Measurements from ENCODE around the gene RNPS1.

RNPS1 gene

GRCh38 chr16:2286550-2286949, 18.6 kb upstream of the RNPS1 start:
- TF ChIP-seq CTCF (IDR thresholded peaks at IDR 0.05; ENCODE audit: low read depth, low read length), result no peak
- DNase-seq (ENCODE audit: extremely low read depth, low read depth), result no peak

- DNase-seq (ENCODE audit: extremely low read depth, low read depth), result no peak
- TF ChIP-seq CTCF (IDR thresholded peaks at IDR 0.05; ENCODE audit: low read depth, low read length), result no peak
Observed at GRCh38 chr16:2285731-2286191, 17.8 kb upstream of the RNPS1 start.

GRCh38 chr16:2284797-2285576, 17.1 kb upstream of the RNPS1 start:
- TF ChIP-seq CTCF (IDR thresholded peaks at IDR 0.05; ENCODE audit: low read depth, low read length), result no peak
- no peak for DNase-seq (ENCODE audit: extremely low read depth, low read depth)

GRCh38 chr16:2284001-2284770, 16.3 kb upstream of the RNPS1 start:
- TF ChIP-seq CTCF (IDR thresholded peaks at IDR 0.05; ENCODE audit: low read depth, low read length), result no peak
- no peak for DNase-seq (ENCODE audit: extremely low read depth, low read depth)

- no peak for TF ChIP-seq CTCF (IDR thresholded peaks at IDR 0.05; ENCODE audit: low read depth, low read length)
Observed at GRCh38 chr16:2282866-2283555, 15.1 kb upstream of the RNPS1 start.

GRCh38 chr16:2282262-2282661, 14.3 kb upstream of the RNPS1 start:
- TF ChIP-seq CTCF (IDR thresholded peaks at IDR 0.05; ENCODE audit: low read depth, low read length), result no peak
- DNase-seq (ENCODE audit: extremely low read depth, low read depth), result no peak

More at GRCh38 chr16:2282866-2283555, 15.1 kb upstream of the RNPS1 start:
- no peak for DNase-seq (ENCODE audit: extremely low read depth, low read depth)
